ENCODE data around the gene AHNAK.

AHNAK gene

GRCh38 chr11:62538470-62539237 is 8.0 kb downstream of the AHNAK start:
- no peak for DNase-seq

DNA sequence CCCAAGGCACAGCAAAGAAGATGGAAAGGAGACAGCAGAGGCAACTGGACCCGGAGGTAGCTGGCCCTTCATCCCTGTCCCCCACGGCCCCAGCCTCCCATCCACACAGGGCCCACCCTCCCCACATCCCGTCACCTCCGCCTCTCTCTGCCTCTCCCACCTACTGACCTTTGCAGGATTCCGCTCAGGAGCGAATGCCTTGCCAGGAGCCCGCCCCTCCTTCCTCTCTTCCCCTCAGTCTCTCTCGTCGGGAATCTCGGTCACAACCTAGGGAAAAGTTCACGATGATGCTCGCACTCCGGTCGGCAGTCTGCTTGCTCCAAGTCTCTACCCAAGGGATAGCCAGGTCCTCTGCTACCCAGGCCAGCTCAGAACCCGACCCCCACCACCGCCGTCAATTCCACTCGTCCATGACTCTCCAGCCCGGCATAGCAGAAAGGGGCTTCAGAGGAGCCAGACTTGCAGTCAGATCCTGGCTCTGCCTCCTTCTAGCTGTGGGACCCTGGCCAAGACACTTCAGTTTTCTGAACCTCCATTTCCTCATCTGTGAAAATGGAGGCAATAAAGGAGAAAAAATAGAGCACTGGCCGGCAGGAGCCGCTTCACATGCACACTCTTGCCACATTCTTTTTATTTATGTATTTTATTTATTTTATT is 10.2 kb downstream of the AHNAK start:
- DNase-seq = no peak

- no peak for DNase-seq
These were observed 10.8 kb downstream of the AHNAK start for GRCh38 chr11:62535802-62536201.

DNA sequence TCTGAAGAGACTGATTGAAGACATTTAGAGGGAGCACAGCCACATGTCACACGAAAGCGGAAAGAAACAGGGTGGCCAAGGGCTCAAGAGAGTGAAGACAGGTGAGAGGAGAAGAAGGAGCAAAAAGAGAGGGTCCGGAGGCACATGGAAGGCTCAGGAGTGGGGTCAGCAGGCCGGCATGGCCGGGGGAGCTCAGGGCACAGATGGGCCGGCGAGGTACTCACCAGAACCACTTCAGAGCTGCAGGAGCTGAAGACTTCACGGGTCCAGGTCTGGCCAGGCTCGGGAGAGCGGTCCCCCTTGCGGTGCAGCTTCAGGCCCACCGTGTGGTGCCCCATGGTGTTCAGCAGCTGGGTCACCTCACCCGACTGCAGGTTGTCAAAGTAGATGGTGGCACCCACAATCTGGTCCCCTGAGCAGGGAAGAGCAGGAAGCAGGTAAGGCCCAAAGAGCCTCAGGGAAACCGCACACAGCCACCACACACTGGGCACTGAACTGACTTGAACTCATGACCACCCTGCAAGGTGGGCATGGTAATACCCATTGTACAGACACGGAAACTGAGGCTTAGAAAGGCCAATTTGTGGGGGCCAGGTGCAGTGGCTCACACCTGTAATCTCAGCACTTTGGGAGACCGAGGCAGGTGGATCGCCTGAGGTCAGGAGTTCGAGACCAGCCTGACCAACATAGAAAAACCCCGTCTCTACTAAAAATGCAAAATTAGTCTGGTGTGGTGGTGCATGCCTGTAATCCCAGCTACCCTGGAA is 11.6 kb downstream of the AHNAK start:
- no peak for DNase-seq

GRCh38 chr11:62532096-62532495 is 14.5 kb downstream of the AHNAK start:
- DNase-seq = no peak

GRCh38 chr11:62516736-62517371 is 29.8 kb downstream of the AHNAK start:
- DNase-seq = no peak

GRCh38 chr11:62514151-62514550 is 32.5 kb downstream of the AHNAK start:
- no peak for DNase-seq

DNA sequence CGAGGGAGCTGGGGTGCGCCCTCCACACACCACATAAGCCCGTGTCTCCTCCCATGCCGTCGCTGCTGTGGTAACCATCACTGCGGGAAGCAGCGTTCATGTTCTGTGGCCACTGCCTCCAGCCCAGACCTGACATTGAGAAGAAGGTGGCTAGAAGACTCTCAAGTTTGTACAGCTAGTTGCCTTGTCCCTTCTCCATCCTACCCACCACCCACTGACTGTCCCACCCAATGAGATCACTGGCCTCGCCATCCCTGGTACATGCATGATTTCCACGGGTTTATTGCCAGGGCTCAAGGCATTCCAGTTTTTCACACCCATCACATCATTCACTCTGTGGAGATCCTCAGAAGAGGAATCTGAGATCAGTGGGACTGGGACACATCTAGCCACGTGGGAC is 33.0 kb downstream of the AHNAK start:
- DNase-seq = no peak

- no peak for DNase-seq
These were observed 33.6 kb downstream of the AHNAK start for GRCh38 chr11:62512961-62513360.

- peak in 46 of 51 donors; percentile 16 to 89 (median 69) for DNase-seq
These were observed 38.1 kb downstream of the AHNAK start for GRCh38 chr11:62508336-62509058.

- DNase-seq = no peak
These were observed 39.5 kb downstream of the AHNAK start for GRCh38 chr11:62507125-62507422.

- no peak for DNase-seq
These were observed 40.0 kb downstream of the AHNAK start for GRCh38 chr11:62506413-62507124.

- peak in 1 of 51 donors; percentile 8 for DNase-seq
These were observed 41.0 kb downstream of the AHNAK start for GRCh38 chr11:62505440-62506091.

DNA sequence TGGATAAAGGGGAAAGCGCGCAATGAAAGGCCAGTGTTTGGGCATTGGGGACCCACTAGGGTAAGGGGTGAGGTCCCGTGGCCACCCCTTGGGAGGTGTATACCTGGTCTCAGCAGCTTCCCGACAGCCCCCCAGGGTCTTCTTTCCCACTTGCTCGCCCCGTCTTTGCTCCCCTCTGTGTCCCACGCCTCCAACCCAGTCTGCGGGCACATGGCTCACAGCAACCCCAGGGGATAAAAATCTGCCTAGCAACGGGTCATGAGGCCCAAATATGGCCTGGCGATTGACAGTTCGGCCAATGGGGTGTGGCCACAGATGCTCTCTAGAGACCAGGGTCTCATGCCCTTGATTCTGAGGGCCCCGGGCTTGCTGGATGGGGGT is 41.6 kb downstream of the AHNAK start:
- DNase-seq = peak in 10 of 51 donors; percentile 5 to 29 (median 10)

- DNase-seq = no peak
These were observed 42.2 kb downstream of the AHNAK start for GRCh38 chr11:62504158-62504973.

DNA sequence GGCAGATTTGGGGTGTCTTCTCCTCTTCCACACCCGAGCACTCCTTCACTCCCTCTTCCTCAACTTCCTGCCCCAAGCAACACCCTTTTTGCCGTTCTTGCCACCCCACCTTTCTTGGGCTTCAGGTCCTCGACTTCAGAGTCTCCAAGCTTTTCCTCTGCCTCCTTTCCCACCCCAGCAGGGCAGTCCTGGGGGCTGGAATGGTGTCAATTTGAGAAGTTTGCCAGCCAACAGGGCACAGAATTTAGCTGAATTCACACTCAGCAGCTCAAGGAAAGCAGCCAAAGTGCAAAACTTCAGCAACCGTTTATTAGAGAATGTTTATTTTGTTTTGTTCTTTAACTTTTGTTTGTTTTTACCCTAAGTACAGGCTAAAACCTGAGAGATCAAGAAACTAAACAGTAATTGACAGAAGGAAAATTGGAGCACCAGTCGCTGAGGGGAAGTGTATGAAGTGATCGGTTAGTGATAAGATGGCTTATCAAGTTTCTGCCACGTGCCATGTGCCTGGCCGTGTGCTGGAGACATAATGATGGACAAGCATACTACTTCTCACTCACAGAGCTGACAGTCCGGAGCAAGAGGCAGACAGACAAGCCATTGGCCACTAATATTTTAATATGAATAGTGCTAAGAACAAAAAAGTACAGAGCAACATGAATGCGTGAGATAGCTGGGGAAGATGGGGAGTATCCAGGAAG is 44.4 kb downstream of the AHNAK start:
- peak in 2 of 51 donors; percentile 32 to 33 for DNase-seq

GRCh38 chr11:62501432-62501891 is 45.1 kb downstream of the AHNAK start:
- DNase-seq = peak in 47 of 51 donors; percentile 20 to 94 (median 76)

DNA sequence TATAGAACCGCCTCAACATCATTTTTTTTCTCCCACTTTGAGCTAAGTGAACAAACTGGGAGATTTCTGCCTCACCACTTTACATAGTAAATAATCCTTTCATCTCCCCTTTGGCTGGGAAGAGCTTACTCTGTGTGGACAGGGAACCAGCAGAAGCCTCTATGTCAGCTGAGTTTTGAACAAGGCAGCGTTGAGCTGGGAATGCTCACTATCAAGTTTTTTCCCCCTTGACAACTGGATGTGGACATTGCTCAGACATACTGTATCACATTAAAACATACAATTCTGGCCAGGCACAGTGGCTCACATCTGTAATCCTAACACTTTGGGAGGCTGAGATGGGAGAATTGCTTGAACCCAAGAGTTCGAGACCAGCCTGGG is 46.0 kb downstream of the AHNAK start:
- no peak for DNase-seq

Data from hypothalamus (tissue), 51 donors.